ENCODE data around the gene PRKD2.
A peak's percentile ranks its signal among the peaks of the same experiment; 100 is the strongest.
"Not testable (repeated sequence)": the region's sequence is repeated elsewhere in the genome, so short reads cannot be mapped to it uniquely, and the experiment has no call there.

The PRKD2 gene

GRCh38 chr19:46714444-46715106 lies 2.3 kb downstream of the PRKD2 start:
- peak overlapping the region; percentile 88 for H3K27ac ChIP-seq
- DNase-seq (ENCODE audit: low read depth, low spot score): no peak

- DNase-seq (ENCODE audit: low read depth, low spot score): peak; percentile 53
These were observed 3.0 kb downstream of the PRKD2 start for GRCh38 chr19:46713781-46714443.

DNA sequence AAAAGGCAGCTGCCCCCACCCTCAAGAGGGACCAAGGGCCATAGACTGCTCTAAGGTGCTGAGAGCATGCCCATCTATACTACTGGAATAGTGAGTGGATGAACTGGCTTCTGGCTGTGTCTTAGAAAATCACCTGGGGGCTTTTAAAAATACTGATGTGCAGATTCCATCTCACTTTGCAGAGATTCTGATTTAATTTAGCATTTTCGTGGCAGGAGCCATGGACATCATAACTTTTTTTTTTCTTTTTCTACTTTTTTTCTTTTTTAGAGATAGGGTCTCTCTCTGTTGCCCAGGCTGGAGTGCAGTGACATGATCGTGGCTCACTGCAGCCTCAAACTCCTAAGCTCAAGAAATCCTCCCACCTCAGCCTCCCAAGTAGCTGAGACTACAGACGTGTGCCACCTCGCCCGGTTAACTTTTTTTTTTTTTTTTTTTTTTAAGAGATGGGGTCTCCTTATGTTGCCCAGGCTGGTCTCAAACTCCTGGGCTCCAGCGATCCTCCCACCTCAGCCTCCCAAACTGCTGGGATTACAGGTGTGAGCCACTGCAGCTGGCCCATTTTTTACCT lies 4.1 kb downstream of the PRKD2 start:
- not testable (repeated sequence) for H3K27ac ChIP-seq; DNase-seq (ENCODE audit: low read depth, low spot score)

More at GRCh38 chr19:46713781-46714443, 3.0 kb downstream of the PRKD2 start:
- H3K27ac ChIP-seq: peak overlapping the region; percentile 88

DNA sequence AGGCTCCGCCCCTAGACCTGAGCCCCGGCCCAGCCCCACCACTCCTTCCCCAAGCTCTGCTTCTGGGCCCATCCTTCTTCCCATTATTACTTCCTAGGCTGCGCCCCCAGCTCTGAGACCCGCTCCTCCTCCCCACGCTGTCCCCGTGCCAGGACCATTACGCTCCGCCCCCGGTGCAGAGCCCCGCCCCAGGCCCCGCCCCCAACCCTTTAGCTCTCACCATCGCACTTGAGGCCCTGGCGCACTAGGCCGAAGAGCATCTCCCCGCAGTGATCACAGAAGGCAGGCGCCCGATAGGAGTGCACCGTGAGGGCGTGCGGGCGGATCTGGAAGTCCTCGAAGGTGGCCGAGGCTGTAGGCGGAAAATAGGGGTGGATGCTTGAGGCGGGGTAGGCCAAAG lies 6.2 kb downstream of the PRKD2 start:
- no peak for DNase-seq (ENCODE audit: low read depth, low spot score)
- H3K27ac ChIP-seq: no peak overlapping the region

DNA sequence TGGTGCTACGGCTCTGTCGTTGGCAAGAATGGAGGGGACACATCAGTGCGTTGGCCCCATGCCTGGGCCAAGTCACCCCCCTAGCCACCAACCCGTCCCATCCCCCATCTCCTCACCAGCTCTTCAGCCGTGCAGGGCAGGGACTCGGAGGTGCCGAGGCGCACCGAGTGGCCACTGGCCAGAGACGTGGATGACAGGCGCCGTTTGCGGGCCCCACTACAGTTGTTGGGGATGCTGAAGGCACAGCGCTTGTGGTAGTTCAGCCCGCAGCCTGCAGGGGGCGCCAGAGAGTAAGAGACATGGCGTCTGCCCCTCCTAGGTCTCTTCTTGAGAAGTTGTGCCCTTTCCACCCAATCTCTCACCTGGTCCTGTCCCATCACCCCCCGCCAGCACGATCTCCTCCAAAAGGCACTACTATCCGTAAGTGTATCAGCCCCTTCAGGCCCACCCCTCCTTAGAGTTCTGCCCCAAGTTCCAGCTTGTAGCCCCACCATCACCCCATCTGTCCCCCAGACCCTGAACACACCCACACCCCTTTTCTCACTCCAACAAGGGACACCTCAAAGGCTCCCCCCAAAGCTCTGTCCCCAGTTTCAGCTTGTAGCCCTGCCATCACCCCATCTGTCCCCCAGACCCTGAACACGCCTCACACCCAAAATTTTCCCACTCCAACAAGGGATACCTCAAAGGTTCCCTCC lies 12.4 kb downstream of the PRKD2 start:
- no peak overlapping the region for H3K27ac ChIP-seq
- no peak for DNase-seq (ENCODE audit: low read depth, low spot score)

DNA sequence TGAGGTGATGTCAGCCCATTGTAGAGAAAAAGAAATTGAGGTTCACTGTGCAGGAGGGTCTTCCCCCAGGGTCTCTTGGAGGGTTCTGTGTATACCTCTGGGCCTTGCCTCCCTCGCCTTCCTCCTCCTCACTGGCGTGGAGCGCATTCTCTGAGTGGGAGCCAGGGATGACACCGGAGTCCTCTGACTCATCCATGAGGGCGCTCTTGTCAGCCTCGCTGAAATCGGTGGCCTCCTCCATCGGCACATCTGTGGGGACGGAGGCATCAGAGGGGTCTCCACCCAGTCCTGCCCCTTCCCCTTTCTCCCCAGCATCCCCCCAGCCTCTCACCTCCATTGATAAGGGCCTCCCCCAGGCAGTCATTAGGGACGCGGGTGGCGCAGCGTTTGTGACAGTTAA lies 16.2 kb downstream of the PRKD2 start:
- no peak overlapping the region for H3K27ac ChIP-seq
- DNase-seq (ENCODE audit: low read depth, low spot score): no peak

DNA sequence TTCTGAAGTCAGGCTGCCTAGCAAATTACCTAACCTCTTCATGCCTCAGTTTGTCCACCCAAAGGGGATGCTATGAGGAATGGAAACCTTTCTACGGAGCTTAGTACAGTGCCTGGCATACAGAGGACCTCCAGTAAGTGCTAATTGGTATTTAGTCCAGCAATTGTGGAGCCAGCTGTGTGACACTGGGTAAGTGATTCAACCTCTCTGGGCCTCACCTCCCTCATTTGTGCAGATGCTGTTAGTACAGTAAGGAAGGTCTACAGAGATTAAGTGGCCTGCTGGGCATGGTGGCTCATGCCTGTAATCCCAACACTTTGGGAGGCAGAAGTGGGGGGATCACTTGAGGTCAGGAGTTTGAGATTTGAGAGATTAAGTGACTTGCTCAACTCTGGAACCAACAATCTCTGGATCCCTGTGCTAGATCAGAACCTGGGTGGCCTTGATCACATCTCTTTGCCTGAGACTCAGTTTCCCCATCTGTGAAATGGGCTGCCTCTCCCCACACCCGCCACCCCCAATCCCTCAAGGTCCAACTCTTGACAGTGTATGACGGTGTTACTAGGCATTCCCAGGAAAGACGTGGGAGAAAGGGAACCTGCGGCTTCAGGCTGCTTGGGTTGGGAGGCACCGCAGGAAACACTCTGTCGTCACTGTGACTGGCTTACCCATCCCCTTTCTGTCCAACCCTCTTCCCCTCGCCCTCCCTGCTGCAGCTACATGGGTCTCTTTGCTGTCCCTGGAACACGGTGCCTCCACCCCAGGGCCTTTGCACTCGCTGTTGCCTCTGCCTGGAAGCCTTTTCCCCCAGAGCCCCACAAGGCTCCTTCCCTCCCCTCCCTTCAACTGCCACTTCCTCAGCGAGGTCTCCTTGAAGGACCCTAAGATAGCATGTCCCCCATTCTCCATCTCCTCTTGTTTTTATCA lies 18.3 kb downstream of the PRKD2 start:
- no peak overlapping the region for H3K27ac ChIP-seq
- DNase-seq (ENCODE audit: low read depth, low spot score): no peak

DNA sequence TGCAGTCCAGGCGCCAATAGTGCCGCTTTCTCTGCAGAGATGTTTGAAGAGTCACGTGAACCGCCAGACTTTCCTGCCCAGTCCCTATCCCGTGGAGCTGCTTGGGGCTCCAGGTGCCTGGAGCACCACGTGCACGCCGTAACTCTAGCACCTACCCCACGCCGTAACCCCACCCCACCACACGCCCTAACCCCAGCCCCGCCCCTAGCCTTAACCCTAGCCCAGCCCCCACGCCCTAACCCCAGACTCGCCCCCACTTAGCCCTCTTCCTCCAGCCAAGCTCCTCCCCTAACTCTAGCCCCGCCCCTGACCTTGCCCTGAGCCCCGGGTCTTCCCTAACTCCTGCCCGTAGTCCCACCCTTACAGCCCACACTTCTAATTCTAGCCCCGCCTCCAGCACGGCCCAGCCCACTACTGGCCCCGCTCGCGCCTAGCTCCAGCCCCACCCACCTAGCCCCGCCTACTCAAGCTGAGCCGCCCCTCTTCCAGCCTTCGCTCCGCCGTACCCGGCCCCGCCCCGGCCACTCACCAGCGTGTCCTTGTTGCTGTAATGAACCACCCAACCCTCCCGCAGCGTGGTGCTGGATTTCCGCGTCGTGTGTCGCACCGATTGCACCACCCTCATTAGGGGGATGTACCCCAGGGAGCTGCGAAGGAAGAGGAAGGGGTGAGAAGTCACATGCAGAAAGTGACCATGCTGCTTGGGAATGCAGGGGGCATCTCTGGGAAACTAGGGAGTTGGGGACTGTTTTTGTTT lies 19.5 kb downstream of the PRKD2 start:
- no peak overlapping the region for H3K27ac ChIP-seq
- DNase-seq (ENCODE audit: low read depth, low spot score): no peak

DNA sequence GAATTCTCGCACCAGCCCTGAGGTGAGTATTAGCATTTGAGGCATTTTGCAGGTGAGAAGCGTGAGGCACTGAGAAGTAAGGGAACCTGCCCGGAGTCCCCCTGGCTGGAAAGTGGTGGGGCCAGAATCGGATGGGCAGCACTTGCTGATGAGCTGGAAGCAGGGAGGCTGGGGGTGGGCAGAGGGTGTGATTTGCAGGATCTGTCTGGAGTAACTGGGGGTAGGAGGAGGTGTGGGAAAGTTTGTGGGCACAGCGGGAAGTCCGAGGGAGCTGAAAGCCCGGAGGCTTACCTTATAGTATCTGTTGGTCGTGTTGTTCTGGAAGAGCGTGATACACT lies 20.1 kb downstream of the PRKD2 start:
- DNase-seq (ENCODE audit: low read depth, low spot score): no peak
- no peak overlapping the region for H3K27ac ChIP-seq

GRCh38 chr19:46696052-46696451 lies 20.9 kb downstream of the PRKD2 start:
- no peak overlapping the region for H3K27ac ChIP-seq
- DNase-seq (ENCODE audit: low read depth, low spot score): no peak

GRCh38 chr19:46693760-46694159 lies 23.2 kb downstream of the PRKD2 start:
- no peak overlapping the region for H3K27ac ChIP-seq
- no peak for DNase-seq (ENCODE audit: low read depth, low spot score)

GRCh38 chr19:46692918-46693722 lies 23.8 kb downstream of the PRKD2 start:
- DNase-seq (ENCODE audit: low read depth, low spot score): no peak
- H3K27ac ChIP-seq: no peak overlapping the region

GRCh38 chr19:46691948-46692347 lies 25.0 kb downstream of the PRKD2 start:
- DNase-seq (ENCODE audit: low read depth, low spot score): no peak
- H3K27ac ChIP-seq: no peak overlapping the region

DNA sequence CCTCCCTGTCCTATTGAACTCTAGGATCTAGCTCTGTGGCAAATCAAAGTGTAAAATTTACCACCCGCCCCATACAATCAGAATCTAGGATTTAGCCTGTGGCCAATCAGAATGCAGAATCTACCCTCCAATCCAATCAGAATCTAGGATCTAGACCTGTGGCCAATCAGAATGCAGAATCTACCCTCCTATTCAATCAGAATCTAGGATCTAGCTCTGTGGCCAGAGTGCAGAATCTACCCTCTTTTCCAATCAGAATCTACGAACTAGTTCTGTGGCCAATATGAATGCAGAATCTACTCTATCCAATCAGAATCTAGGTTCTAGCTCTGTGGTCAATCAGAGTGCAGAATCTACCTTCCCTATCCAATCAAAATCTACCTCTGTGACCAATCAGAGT lies 25.8 kb downstream of the PRKD2 start:
- no peak overlapping the region for H3K27ac ChIP-seq
- DNase-seq (ENCODE audit: low read depth, low spot score): no peak

GRCh38 chr19:46689358-46689757 lies 27.6 kb downstream of the PRKD2 start:
- H3K27ac ChIP-seq: no peak overlapping the region
- no peak for DNase-seq (ENCODE audit: low read depth, low spot score)

- no peak for DNase-seq (ENCODE audit: low read depth, low spot score)
- H3K27ac ChIP-seq: no peak overlapping the region
These were observed 29.3 kb downstream of the PRKD2 start for GRCh38 chr19:46687438-46688145.

- no peak overlapping the region for H3K27ac ChIP-seq
- DNase-seq (ENCODE audit: low read depth, low spot score): no peak
These were observed 31.7 kb downstream of the PRKD2 start for GRCh38 chr19:46685189-46685588.

GRCh38 chr19:46678110-46678732 lies 38.7 kb downstream of the PRKD2 start:
- no peak for DNase-seq (ENCODE audit: low read depth, low spot score)
- no peak overlapping the region for H3K27ac ChIP-seq
